Measurements from ENCODE around the gene UBA1.
A peak's percentile ranks its signal among the peaks of the same experiment; 100 is the strongest.

Gene UBA1

GRCh38 chrX:47206316-47206715 is 12.7 kb downstream of the UBA1 start:
- Histone ChIP-seq H3K9me3 (ENCODE audit: low read length) (no peaks in the 10 kb centered on the region), H3K27ac (ENCODE audit: low read depth, low read length) (no peak overlapping the region), H3K36me3 (ENCODE audit: insufficient read depth, low read length) (peaks cover 89% of the 10 kb centered on the region), H3K27me3 (ENCODE audit: control insufficient read depth in 1 of 2, insufficient read depth in 2 of 2, low read length in 2 of 2) (no peaks in the 10 kb centered on the region), H3K4me3 (ENCODE audit: low read depth in 1 of 2, low read length in 2 of 2) (no peak overlapping the region), H3K9ac (ENCODE audit: low read length) (no peak overlapping the region), H3K4me1 (ENCODE audit: insufficient read depth, low read length) (no peaks in the 10 kb centered on the region)

GRCh38 chrX:47208108-47208507 is 14.5 kb downstream of the UBA1 start:
- Histone ChIP-seq H3K27ac (ENCODE audit: low read depth, low read length) (no peak overlapping the region), H3K36me3 (ENCODE audit: insufficient read depth, low read length) (peaks cover 89% of the 10 kb centered on the region)

GRCh38 chrX:47209508-47210238 is 16.0 kb downstream of the UBA1 start:
- no peak overlapping the region for H3K27ac ChIP-seq (ENCODE audit: low read depth, low read length)
- no peaks in the 10 kb centered on the region for H3K27me3 ChIP-seq (ENCODE audit: control insufficient read depth in 1 of 2, insufficient read depth in 2 of 2, low read length in 2 of 2)
- H3K36me3 ChIP-seq (ENCODE audit: insufficient read depth, low read length), result peaks cover 88% of the 10 kb centered on the region
- no peak overlapping the region for H3K9ac ChIP-seq (ENCODE audit: low read length)
- H3K9me3 ChIP-seq (ENCODE audit: low read length), result no peaks in the 10 kb centered on the region
- no peak overlapping the region for H3K4me3 ChIP-seq (ENCODE audit: low read depth in 1 of 2, low read length in 2 of 2)
- H3K4me1 ChIP-seq (ENCODE audit: insufficient read depth, low read length), result no peaks in the 10 kb centered on the region

More at GRCh38 chrX:47208108-47208507, 14.5 kb downstream of the UBA1 start:
- Histone ChIP-seq H3K27me3 (ENCODE audit: control insufficient read depth in 1 of 2, insufficient read depth in 2 of 2, low read length in 2 of 2) (no peaks in the 10 kb centered on the region), H3K4me1 (ENCODE audit: insufficient read depth, low read length) (no peaks in the 10 kb centered on the region), H3K9me3 (ENCODE audit: low read length) (no peaks in the 10 kb centered on the region), H3K4me3 (ENCODE audit: low read depth in 1 of 2, low read length in 2 of 2) (no peak overlapping the region), H3K9ac (ENCODE audit: low read length) (no peak overlapping the region)

- H3K4me3 ChIP-seq (ENCODE audit: low read depth in 1 of 2, low read length in 2 of 2), result no peak overlapping the region
- no peaks in the 10 kb centered on the region for H3K4me1 ChIP-seq (ENCODE audit: insufficient read depth, low read length)
- H3K27me3 ChIP-seq (ENCODE audit: control insufficient read depth in 1 of 2, insufficient read depth in 2 of 2, low read length in 2 of 2), result no peaks in the 10 kb centered on the region
- peaks cover 89% of the 10 kb centered on the region for H3K36me3 ChIP-seq (ENCODE audit: insufficient read depth, low read length)
- no peaks in the 10 kb centered on the region for H3K9me3 ChIP-seq (ENCODE audit: low read length)
- no peak overlapping the region for H3K9ac ChIP-seq (ENCODE audit: low read length)
- H3K27ac ChIP-seq (ENCODE audit: low read depth, low read length), result no peak overlapping the region
Observed at GRCh38 chrX:47210661-47211425, 17.2 kb downstream of the UBA1 start.

GRCh38 chrX:47212381-47213293 is 19.0 kb downstream of the UBA1 start:
- H3K9me3 ChIP-seq (ENCODE audit: low read length), result no peaks in the 10 kb centered on the region
- H3K4me3 ChIP-seq (ENCODE audit: low read depth in 1 of 2, low read length in 2 of 2), result no peak overlapping the region
- no peaks in the 10 kb centered on the region for H3K27me3 ChIP-seq (ENCODE audit: control insufficient read depth in 1 of 2, insufficient read depth in 2 of 2, low read length in 2 of 2)
- H3K36me3 ChIP-seq (ENCODE audit: insufficient read depth, low read length), result peaks cover 77% of the 10 kb centered on the region
- no peak overlapping the region for H3K9ac ChIP-seq (ENCODE audit: low read length)
- peaks cover 12% of the 10 kb centered on the region for H3K4me1 ChIP-seq (ENCODE audit: insufficient read depth, low read length)
- no peak overlapping the region for H3K27ac ChIP-seq (ENCODE audit: low read depth, low read length)

GRCh38 chrX:47214435-47215077 is 20.9 kb downstream of the UBA1 start:
- H3K4me3 ChIP-seq (ENCODE audit: low read depth in 1 of 2, low read length in 2 of 2), result no peak overlapping the region
- no peak overlapping the region for H3K9ac ChIP-seq (ENCODE audit: low read length)
- no peaks in the 10 kb centered on the region for H3K9me3 ChIP-seq (ENCODE audit: low read length)
- peaks cover 65% of the 10 kb centered on the region for H3K36me3 ChIP-seq (ENCODE audit: insufficient read depth, low read length)
- peaks cover 17% of the 10 kb centered on the region for H3K4me1 ChIP-seq (ENCODE audit: insufficient read depth, low read length)
- H3K27me3 ChIP-seq (ENCODE audit: control insufficient read depth in 1 of 2, insufficient read depth in 2 of 2, low read length in 2 of 2), result no peaks in the 10 kb centered on the region
- no peak overlapping the region for H3K27ac ChIP-seq (ENCODE audit: low read depth, low read length)

- peaks cover 57% of the 10 kb centered on the region for H3K36me3 ChIP-seq (ENCODE audit: insufficient read depth, low read length)
- no peak overlapping the region for H3K9ac ChIP-seq (ENCODE audit: low read length)
- H3K27me3 ChIP-seq (ENCODE audit: control insufficient read depth in 1 of 2, insufficient read depth in 2 of 2, low read length in 2 of 2), result no peaks in the 10 kb centered on the region
- H3K4me3 ChIP-seq (ENCODE audit: low read depth in 1 of 2, low read length in 2 of 2), result no peak overlapping the region
- no peak overlapping the region for H3K27ac ChIP-seq (ENCODE audit: low read depth, low read length)
- H3K4me1 ChIP-seq (ENCODE audit: insufficient read depth, low read length), result peaks cover 25% of the 10 kb centered on the region
- no peaks in the 10 kb centered on the region for H3K9me3 ChIP-seq (ENCODE audit: low read length)
Observed at GRCh38 chrX:47215291-47215900, 21.8 kb downstream of the UBA1 start.

GRCh38 chrX:47216393-47216925 is 22.8 kb downstream of the UBA1 start:
- H3K27ac ChIP-seq (ENCODE audit: low read depth, low read length), result peak overlapping the region; percentile 75
- no peaks in the 10 kb centered on the region for H3K27me3 ChIP-seq (ENCODE audit: control insufficient read depth in 1 of 2, insufficient read depth in 2 of 2, low read length in 2 of 2)
- H3K9ac ChIP-seq (ENCODE audit: low read length), result peak overlapping the region; percentile 25
- no peaks in the 10 kb centered on the region for H3K9me3 ChIP-seq (ENCODE audit: low read length)
- peaks cover 46% of the 10 kb centered on the region for H3K36me3 ChIP-seq (ENCODE audit: insufficient read depth, low read length)
- H3K4me1 ChIP-seq (ENCODE audit: insufficient read depth, low read length), result peaks cover 28% of the 10 kb centered on the region
- H3K4me3 ChIP-seq (ENCODE audit: low read depth in 1 of 2, low read length in 2 of 2), result no peak overlapping the region

GRCh38 chrX:47217121-47217851 is 23.7 kb downstream of the UBA1 start:
- Histone ChIP-seq H3K9ac (ENCODE audit: low read length) (peak overlapping the region; percentile 25), H3K4me1 (ENCODE audit: insufficient read depth, low read length) (peaks cover 28% of the 10 kb centered on the region)

GRCh38 chrX:47217852-47218279 is 24.2 kb downstream of the UBA1 start:
- H3K27ac ChIP-seq (ENCODE audit: low read depth, low read length), result peak overlapping the region; percentile 80
- peak overlapping the region; percentile 82 to 99 for H3K4me3 ChIP-seq (ENCODE audit: low read depth in 1 of 2, low read length in 2 of 2)
- peaks cover 32% of the 10 kb centered on the region for H3K36me3 ChIP-seq (ENCODE audit: insufficient read depth, low read length)
- no peaks in the 10 kb centered on the region for H3K9me3 ChIP-seq (ENCODE audit: low read length)
- H3K27me3 ChIP-seq (ENCODE audit: control insufficient read depth in 1 of 2, insufficient read depth in 2 of 2, low read length in 2 of 2), result peaks cover 0 to under 1% of the 10 kb centered on the region in 2 donors
- H3K9ac ChIP-seq (ENCODE audit: low read length), result peak overlapping the region; percentile 77
- peaks cover 28% of the 10 kb centered on the region for H3K4me1 ChIP-seq (ENCODE audit: insufficient read depth, low read length)

More at GRCh38 chrX:47217121-47217851, 23.7 kb downstream of the UBA1 start:
- H3K4me3 ChIP-seq (ENCODE audit: low read depth in 1 of 2, low read length in 2 of 2), result peak overlapping the region; percentile 57 to 99
- H3K27ac ChIP-seq (ENCODE audit: low read depth, low read length), result peak overlapping the region; percentile 75
- H3K27me3 ChIP-seq (ENCODE audit: control insufficient read depth in 1 of 2, insufficient read depth in 2 of 2, low read length in 2 of 2), result no peaks in the 10 kb centered on the region
- H3K9me3 ChIP-seq (ENCODE audit: low read length), result no peaks in the 10 kb centered on the region
- H3K36me3 ChIP-seq (ENCODE audit: insufficient read depth, low read length), result peaks cover 38% of the 10 kb centered on the region
